ENCODE results near the gene GFI1. TPM values are rescaled to one million over a fixed set of nuclear protein-coding genes. Genes with fewer than 3 reads are reported as not detected.
"Not testable (repeated sequence)": the region's sequence is repeated elsewhere in the genome, so short reads cannot be mapped to it uniquely, and the experiment has no call there.

GFI1 gene
- total RNA-seq, 1 experiment from 2014 or later, result 0.93 TPM

GRCh38 chr1:92441697-92442342 lies 44.9 kb downstream of the GFI1 start:
- peak overlapping the region; percentile 94 for H3K27ac Mint-ChIP-seq (ENCODE audit: unreplicated experiment)
- no peaks in the 10 kb centered on the region for H3K27me3 Mint-ChIP-seq (ENCODE audit: insufficient read depth, unreplicated experiment)
- POLR2A ChIA-PET, result interaction anchor here (0.6 to 1.1 kb wide), 6 partner anchors 13 to 1523 kb away, joined by 3 to 14 read pairs (median 6); no protein-coding TSS in a partner anchor
- peaks cover 25% of the 10 kb centered on the region for H3K4me1 ChIP-seq
- intact Hi-C loops (cut with micrococcal nuclease; ENCODE audit: unreplicated experiment), result loop anchor here (5.0 kb wide), 2 partner anchors 40 to 145 kb away; partner anchors contain the start of genes GLMN and RPAP2
- H3K36me3 Mint-ChIP-seq (ENCODE audit: insufficient read depth, unreplicated experiment), result peaks cover 7% of the 10 kb centered on the region
- H3K36me3 ChIP-seq (ENCODE audit: control insufficient read depth, insufficient read depth, low read length), result no peaks in the 10 kb centered on the region
- BruUV-seq (replicated peaks), result no TSS peak
- H3K27me3 ChIP-seq (replicated peaks; ENCODE audit: control insufficient read depth, insufficient read depth, low read length), result no peaks in the 10 kb centered on the region
- peaks cover 19% of the 10 kb centered on the region for H3K4me1 Mint-ChIP-seq (ENCODE audit: low read depth, unreplicated experiment)
- H3K9me3 ChIP-seq, result no peaks in the 10 kb centered on the region
- peak overlapping the region; percentile 43 for H3K4me3 ChIP-seq (ENCODE audit: low read depth, low read length)
- peak overlapping the region; percentile 85 for H3K4me3 Mint-ChIP-seq (ENCODE audit: unreplicated experiment)
- H3K9me3 Mint-ChIP-seq (ENCODE audit: unreplicated experiment), result no peaks in the 10 kb centered on the region
- no peak for TF ChIP-seq CTCF (IDR thresholded peaks at IDR 0.05; ENCODE audit: insufficient read depth in 1 of 2, low read depth in 1 of 2, low read length in 1 of 2, severe bottlenecking in 1 of 2, unreplicated experiment in 1 of 2)
- CTCF ChIA-PET, result interaction anchor here (0.7 kb wide), 2 partner anchors 45 to 72 kb away, joined by 3 read pairs; no protein-coding TSS in a partner anchor
- peak; percentile 88 to 90 for DNase-seq

- intact Hi-C loops (cut with micrococcal nuclease; ENCODE audit: unreplicated experiment), result loop anchor here (5.0 kb wide), 2 partner anchors 41 to 144 kb away; partner anchors contain the start of genes GLMN and RPAP2
- TSS peak; percentile 92 for BruUV-seq (replicated peaks)
- Mint-ChIP-seq H3K27ac (ENCODE audit: unreplicated experiment) (peak overlapping the region; percentile 94), H3K27me3 (ENCODE audit: insufficient read depth, unreplicated experiment) (no peaks in the 10 kb centered on the region), H3K9me3 (ENCODE audit: unreplicated experiment) (no peaks in the 10 kb centered on the region), H3K36me3 (ENCODE audit: insufficient read depth, unreplicated experiment) (peaks cover 7% of the 10 kb centered on the region), H3K4me3 (ENCODE audit: unreplicated experiment) (peak overlapping the region; percentile 85), H3K4me1 (ENCODE audit: low read depth, unreplicated experiment) (peaks cover 14% of the 10 kb centered on the region)
- peaks cover 20% of the 10 kb centered on the region for H3K4me1 ChIP-seq
- no peaks in the 10 kb centered on the region for H3K36me3 ChIP-seq (ENCODE audit: control insufficient read depth, insufficient read depth, low read length)
- no peak for TF ChIP-seq CTCF (IDR thresholded peaks at IDR 0.05; ENCODE audit: insufficient read depth in 1 of 2, low read depth in 1 of 2, low read length in 1 of 2, severe bottlenecking in 1 of 2, unreplicated experiment in 1 of 2)
- no peaks in the 10 kb centered on the region for H3K27me3 ChIP-seq (replicated peaks; ENCODE audit: control insufficient read depth, insufficient read depth, low read length)
- H3K9me3 ChIP-seq, result no peaks in the 10 kb centered on the region
- ChIA-PET POLR2A (interaction anchor here (0.6 to 1.1 kb wide), 6 partner anchors 12 to 1523 kb away, joined by 3 to 14 read pairs (median 6); no protein-coding TSS in a partner anchor), CTCF (interaction anchor here (0.7 kb wide), 2 partner anchors 46 to 71 kb away, joined by 3 read pairs; no protein-coding TSS in a partner anchor)
- no peak for DNase-seq
- peak overlapping the region; percentile 43 for H3K4me3 ChIP-seq (ENCODE audit: low read depth, low read length)
Observed at GRCh38 chr1:92441316-92441696, 45.4 kb downstream of the GFI1 start.

GRCh38 chr1:92439291-92439690 lies 47.4 kb downstream of the GFI1 start:
- no peak for TF ChIP-seq CTCF (IDR thresholded peaks at IDR 0.05; ENCODE audit: insufficient read depth in 1 of 2, low read depth in 1 of 2, low read length in 1 of 2, severe bottlenecking in 1 of 2, unreplicated experiment in 1 of 2)
- H3K4me1 Mint-ChIP-seq (ENCODE audit: low read depth, unreplicated experiment), result peaks cover 5% of the 10 kb centered on the region
- H3K36me3 ChIP-seq (ENCODE audit: control insufficient read depth, insufficient read depth, low read length), result no peaks in the 10 kb centered on the region
- peaks cover 7% of the 10 kb centered on the region for H3K36me3 Mint-ChIP-seq (ENCODE audit: insufficient read depth, unreplicated experiment)
- BruUV-seq (replicated peaks), result no TSS peak
- H3K27me3 ChIP-seq (replicated peaks; ENCODE audit: control insufficient read depth, insufficient read depth, low read length), result no peaks in the 10 kb centered on the region
- no peak overlapping the region for H3K4me3 ChIP-seq (ENCODE audit: low read depth, low read length)
- H3K4me3 Mint-ChIP-seq (ENCODE audit: unreplicated experiment), result no peak overlapping the region
- intact Hi-C loops (cut with micrococcal nuclease; ENCODE audit: unreplicated experiment), result no loop called here
- POLR2A ChIA-PET, result no interaction called here
- H3K4me1 ChIP-seq, result peaks cover 10% of the 10 kb centered on the region; the same call in 1 of the 2 replicates
- no peak overlapping the region for H3K27ac Mint-ChIP-seq (ENCODE audit: unreplicated experiment)
- no peak for DNase-seq
- no peaks in the 10 kb centered on the region for H3K27me3 Mint-ChIP-seq (ENCODE audit: insufficient read depth, unreplicated experiment)
- CTCF ChIA-PET, result no interaction called here
- no peaks in the 10 kb centered on the region for H3K9me3 ChIP-seq
- H3K9me3 Mint-ChIP-seq (ENCODE audit: unreplicated experiment), result no peaks in the 10 kb centered on the region

- H3K27me3 Mint-ChIP-seq (ENCODE audit: insufficient read depth, unreplicated experiment), result not testable (repeated sequence)
Observed at GRCh38 chr1:92434572-92434971, 52.2 kb downstream of the GFI1 start.

More at GRCh38 chr1:92434572-92434971, 52.2 kb downstream of the GFI1 start:
- H3K27ac Mint-ChIP-seq (ENCODE audit: unreplicated experiment); CTCF ChIA-PET; H3K9me3 Mint-ChIP-seq (ENCODE audit: unreplicated experiment); H3K4me1 Mint-ChIP-seq (ENCODE audit: low read depth, unreplicated experiment); H3K4me3 Mint-ChIP-seq (ENCODE audit: unreplicated experiment); BruUV-seq (replicated peaks); H3K36me3 Mint-ChIP-seq (ENCODE audit: insufficient read depth, unreplicated experiment); intact Hi-C loops (cut with micrococcal nuclease; ENCODE audit: unreplicated experiment); H3K9me3 ChIP-seq; H3K27me3 ChIP-seq (replicated peaks; ENCODE audit: control insufficient read depth, insufficient read depth, low read length); H3K4me3 ChIP-seq (ENCODE audit: low read depth, low read length); DNase-seq; POLR2A ChIA-PET; H3K36me3 ChIP-seq (ENCODE audit: control insufficient read depth, insufficient read depth, low read length); H3K4me1 ChIP-seq: not testable (repeated sequence)
